H9 (cell line): ENCODE data around the gene SPATA20. TPM values are rescaled to one million over a fixed set of nuclear protein-coding genes. Genes with fewer than 3 reads are reported as not detected.

Experiments used
- DNase-seq: peaks from one replicate; pipeline ENCODE4 v3.0.0-alpha.2; 2017
- H2AFZ ChIP-seq: one replicate; pipeline ENCODE4 v1.6.1; 2013; ENCODE audit warnings: mild to moderate bottlenecking, low read length, control low read depth, moderate library complexity
- H2AK5ac ChIP-seq: 2 replicates; pipeline ENCODE4 v1.6.1; 2013; ENCODE audit warnings: low read length, control low read depth, mixed read lengths; ENCODE audit not compliant: insufficient read length
- H2BK120ac ChIP-seq: one replicate; pipeline ENCODE4 v1.6.1; 2013; ENCODE audit warnings: low read depth, mild to moderate bottlenecking, low read length, control low read depth, inconsistent platforms; ENCODE audit not compliant: poor library complexity, severe bottlenecking
- H2BK12ac ChIP-seq: 2 replicates; pipeline ENCODE4 v1.6.1; 2013; ENCODE audit warnings: low read length, control low read depth, mixed read lengths, low read depth; ENCODE audit not compliant: insufficient read length
- H2BK15ac ChIP-seq: 2 replicates; pipeline ENCODE4 v1.6.1; 2013; ENCODE audit warnings: low read depth, low read length, control low read depth
- H2BK20ac ChIP-seq: one replicate; pipeline ENCODE4 v1.6.1; 2013; ENCODE audit warnings: low read depth, mild to moderate bottlenecking, low read length, control low read depth, inconsistent platforms; ENCODE audit not compliant: poor library complexity, severe bottlenecking
- H2BK5ac ChIP-seq: 2 replicates; pipeline ENCODE4 v1.6.1; 2013; ENCODE audit warnings: low read length, control low read depth, mixed read lengths; ENCODE audit not compliant: insufficient read length
- H3K14ac ChIP-seq: 2 replicates; pipeline ENCODE4 v1.6.1; 2013; ENCODE audit warnings: low read length, control low read depth; ENCODE audit not compliant: insufficient read depth
- H3K18ac ChIP-seq: 2 replicates; pipeline ENCODE4 v1.6.1; 2013; ENCODE audit warnings: low read depth, mild to moderate bottlenecking, mixed read lengths, low read length, control low read depth; ENCODE audit not compliant: insufficient read length
- H3K23ac ChIP-seq: 2 replicates; pipeline ENCODE4 v1.6.1; 2013; ENCODE audit warnings: low read length, control low read depth, mixed read lengths, low read depth; ENCODE audit not compliant: insufficient read length
- H3K23me2 ChIP-seq: 2 replicates; pipeline ENCODE4 v1.6.1; 2013; ENCODE audit warnings: low read depth, mild to moderate bottlenecking, mixed read lengths, low read length, control low read depth; ENCODE audit not compliant: insufficient read length, poor library complexity, severe bottlenecking
- H3K27ac ChIP-seq: 2 replicates; pipeline ENCODE4 v1.5.1; 2013; ENCODE audit warnings: low read length, control low read depth, mixed read lengths, low read depth; ENCODE audit not compliant: insufficient read length
- H3K27me3 ChIP-seq: 2 replicates; pipeline ENCODE4 v1.6.1; 2013; ENCODE audit warnings: low read length, control low read depth, inconsistent platforms; ENCODE audit not compliant: insufficient read depth
- H3K4ac ChIP-seq: 2 replicates; pipeline ENCODE4 v1.6.1; 2013; ENCODE audit warnings: low read depth, mild to moderate bottlenecking, control low read depth, inconsistent platforms, low read length, moderate library complexity
- H3K4me1 ChIP-seq: 2 replicates; pipeline ENCODE4 v1.6.1; 2013; ENCODE audit warnings: low read length, control low read depth, inconsistent platforms; ENCODE audit not compliant: insufficient read depth
- H3K4me2 ChIP-seq: 2 replicates; pipeline ENCODE4 v1.6.1; 2013; ENCODE audit warnings: low read length, control low read depth, mixed read lengths; ENCODE audit not compliant: insufficient read length, insufficient read depth
- H3K56ac ChIP-seq: 2 replicates; pipeline ENCODE4 v1.6.1; 2013; ENCODE audit warnings: low read depth, mild to moderate bottlenecking, mixed read lengths, low read length, control low read depth; ENCODE audit not compliant: insufficient read length
- H3K79me1 ChIP-seq: 2 replicates; pipeline ENCODE4 v1.6.1; 2013; ENCODE audit warnings: low read depth, mild to moderate bottlenecking, moderate library complexity, low read length, control low read depth, inconsistent platforms; ENCODE audit not compliant: insufficient read depth, poor library complexity, severe bottlenecking
- H3K79me2 ChIP-seq: 2 replicates; pipeline ENCODE4 v1.6.1; 2013; ENCODE audit warnings: low read length, control low read depth, inconsistent platforms; ENCODE audit not compliant: insufficient read depth
- H3K9ac ChIP-seq: 2 replicates; pipeline ENCODE4 v1.6.1; 2013; ENCODE audit warnings: low read length, control low read depth, mixed read lengths; ENCODE audit not compliant: insufficient read length; ENCODE audit errors: extremely low read depth
- H3K9me3 ChIP-seq: one replicate; pipeline ENCODE4 v1.6.1; 2013; ENCODE audit warnings: low read depth, low read length, inconsistent platforms; ENCODE audit not compliant: control insufficient read depth
- H3T11ph ChIP-seq: one replicate; pipeline ENCODE4 v1.6.1; 2013; ENCODE audit warnings: mild to moderate bottlenecking, low read length, control low read depth, inconsistent platforms
- H4K20me1 ChIP-seq: one replicate; pipeline ENCODE4 v1.6.1; 2013; ENCODE audit not compliant: control insufficient read depth, insufficient read length, insufficient read depth
- H4K5ac ChIP-seq: 2 replicates; pipeline ENCODE4 v1.6.1; 2013; ENCODE audit warnings: low read depth, mild to moderate bottlenecking, mixed read lengths, low read length, control low read depth; ENCODE audit not compliant: insufficient read length
- H4K8ac ChIP-seq: replicated peaks from 2 replicates; pipeline ENCODE4 v1.6.1; 2013; ENCODE audit warnings: low read length, control low read depth, mixed read lengths, low read depth; ENCODE audit not compliant: insufficient read length
- H4K91ac ChIP-seq: 2 replicates; pipeline ENCODE4 v1.6.1; 2013; ENCODE audit warnings: low read depth, mild to moderate bottlenecking, moderate library complexity, mixed read lengths, low read length, control low read depth; ENCODE audit not compliant: insufficient read length
- H3K27ac Mint-ChIP-seq, 3 experiments: 2 replicates in 2 of 3; 3 replicates in 1 of 3; pipeline ENCODE4 v1.8.0; 2020 to 2021; ENCODE audit warnings: mixed read lengths in 3 of 3, mild to moderate bottlenecking in 1 of 3, moderate library complexity in 1 of 3
- H3K27me3 Mint-ChIP-seq: 2 replicates; pipeline ENCODE4 v1.8.0; 2021; ENCODE audit warnings: low read depth, mild to moderate bottlenecking, moderate library complexity, mixed read lengths
- H3K36me3 Mint-ChIP-seq, 3 experiments: 2 replicates in 2 of 3; 3 replicates in 1 of 3; pipeline ENCODE4 v1.8.0; 2020 to 2021; ENCODE audit warnings: low read depth in 3 of 3, mixed read lengths in 3 of 3; ENCODE audit not compliant: insufficient read depth in 1 of 3
- H3K4me1 Mint-ChIP-seq, 2 experiments: 2 replicates each; pipeline ENCODE4 v1.8.0; 2020; ENCODE audit warnings: mixed read lengths in 2 of 2
- H3K4me3 Mint-ChIP-seq, 2 experiments: 2 replicates in 1 of 2; 3 replicates in 1 of 2; pipeline ENCODE4 v1.8.0; 2020 to 2021; ENCODE audit warnings: mild to moderate bottlenecking in 2 of 2, mixed read lengths in 2 of 2, moderate library complexity in 1 of 2
- H3K9me3 Mint-ChIP-seq, 2 experiments: 2 replicates in 1 of 2; 3 replicates in 1 of 2; pipeline ENCODE4 v1.8.0; 2020; ENCODE audit warnings: mild to moderate bottlenecking in 2 of 2, mixed read lengths in 2 of 2, moderate library complexity in 1 of 2
- CTCF ChIP-seq: fragments of 200-600 bp; sonication (generic); conservative IDR thresholded peaks from 3 replicates; pipeline ENCODE4 v1.8.0; 2021; ENCODE audit warnings: antibody characterized with exemption, mild to moderate bottlenecking
- WGBS: extraction: QIAGEN DNeasy Blood & Tissue Kit; methylation state at CpG from one replicate; pipeline ENCODE4 v1.1.7; 2013; ENCODE audit warnings: missing lambda C conversion rate, low lambda C conversion rate, mixed read lengths; ENCODE audit not compliant: insufficient read length; ENCODE audit errors: extremely low coverage; 5-methylcytosine and 5-hydroxymethylcytosine counted together
- total RNA-seq: library from RNA; stranded (reverse); gene quantifications from 2 replicates; pipeline ENCODE4 v1.2.1, GENCODE V29; 2021

The SPATA20 gene
- total RNA-seq, 1 experiment from 2014 or later = 23.9 TPM

- H3K14ac ChIP-seq = no peak overlapping the region; the same call in 1 of the 2 replicates
- no peaks in the 10 kb centered on the region; the same call in 1 of the 2 replicates for H3K4me1 ChIP-seq
- no peak overlapping the region for H3K27ac ChIP-seq
- no peak overlapping the region for H2BK120ac ChIP-seq
- H2BK5ac ChIP-seq = no peak overlapping the region
- H3K79me1 ChIP-seq = no peaks in the 10 kb centered on the region
- H3K9me3 Mint-ChIP-seq = no peaks in the 10 kb centered on the region
- no peak overlapping the region; a peak in 1 of 7 replicates for H3K27ac Mint-ChIP-seq
- WGBS = no CpG with 5 or more reads among the region's 12 CpGs
- peaks cover 21% of the 10 kb centered on the region for H3K27me3 Mint-ChIP-seq
- no peak overlapping the region for H2BK20ac ChIP-seq
- no peak overlapping the region for H3K18ac ChIP-seq
- no peak overlapping the region for H3T11ph ChIP-seq
- no peak overlapping the region for H2AFZ ChIP-seq
- no peak overlapping the region for H3K23ac ChIP-seq
- no peak overlapping the region for H4K8ac ChIP-seq
- no peak overlapping the region for H2BK12ac ChIP-seq
- no peak overlapping the region for H3K9ac ChIP-seq
- no peak for DNase-seq
- H4K91ac ChIP-seq = no peak overlapping the region
- H3K79me2 ChIP-seq = no peaks in the 10 kb centered on the region
- H3K4me2 ChIP-seq = no peak overlapping the region
- H3K27me3 ChIP-seq = no peaks in the 10 kb centered on the region; the same call in 1 of the 2 replicates
- H3K4me3 Mint-ChIP-seq = no peak overlapping the region
- H3K56ac ChIP-seq = no peak overlapping the region
- H3K4me1 Mint-ChIP-seq = peaks cover 32 to 56% of the 10 kb centered on the region in 2 experiments
- H2AK5ac ChIP-seq = no peak overlapping the region
- H2BK15ac ChIP-seq = no peak overlapping the region
- H3K9me3 ChIP-seq = no peaks in the 10 kb centered on the region
- peaks cover 0 to 4% (median 0%) of the 10 kb centered on the region in 3 experiments; a peak in 4 of 7 replicates for H3K36me3 Mint-ChIP-seq
- H3K23me2 ChIP-seq = no peaks in the 10 kb centered on the region
- H4K5ac ChIP-seq = no peak overlapping the region
- H3K4ac ChIP-seq = no peak overlapping the region
- H4K20me1 ChIP-seq = peaks cover 2% of the 10 kb centered on the region
- TF ChIP-seq CTCF = no peak
Observed at GRCh38 chr17:50581316-50581715, 34.3 kb downstream of the SPATA20 start.
